DND-41 (cell line): ENCODE measurements around the gene GUCD1.

Experiments
- CTCF ChIP-seq: IDR thresholded peaks from 2 replicates; pipeline ENCODE4 v1.5.1; 2012; ENCODE audit warnings: borderline replicate concordance, low read length, moderate library complexity, mild to moderate bottlenecking; ENCODE audit not compliant: poor library complexity, severe bottlenecking; ENCODE audit errors: extremely low read depth
- EZH2 ChIP-seq: IDR thresholded peaks from 3 replicates; pipeline ENCODE4 v1.6.1; 2012; ENCODE audit warnings: borderline replicate concordance, low read depth, mild to moderate bottlenecking, moderate library complexity, low read length, inconsistent platforms; ENCODE audit not compliant: severe bottlenecking

- TF ChIP-seq CTCF: no peak
- TF ChIP-seq EZH2: no peak
Observed at GRCh38 chr22:24594569-24595120, 39.7 kb upstream of the GUCD1 start.
